CD14-positive monocyte (primary cell): ENCODE data around the gene NAXD. TPM values are rescaled to one million over a fixed set of nuclear protein-coding genes. Genes with fewer than 3 reads are reported as not detected.

Experiments used
- DNase-seq, 3 donors: peaks; one replicate each; pipeline ENCODE4 v3.0.0-alpha.2; 2011 to 2022
- H2AFZ ChIP-seq: 2 replicates; pipeline ENCODE4 v1.6.0; 2012; ENCODE audit warnings: mild to moderate bottlenecking, low read depth, low read length, inconsistent platforms; ENCODE audit not compliant: insufficient read depth, poor library complexity, severe bottlenecking
- H3K27ac ChIP-seq, 2 donors: 1 replicate in 1 of 2; 2 replicates in 1 of 2; pipeline ENCODE4 v1.5.1; 2012 to 2013; ENCODE audit warnings: low read length in 2 of 2, control low read depth in 1 of 2, inconsistent platforms in 1 of 2, low read depth in 1 of 2, mild to moderate bottlenecking in 1 of 2
- H3K27me3 ChIP-seq, 2 donors: one replicate each; pipeline versions ENCODE4 v1.6.0 to v1.6.1; 2011 to 2013; ENCODE audit warnings: low read length in 2 of 2; ENCODE audit not compliant: control insufficient read depth in 2 of 2, insufficient read depth in 2 of 2
- H3K36me3 ChIP-seq, 2 donors: replicated peaks in 1 of 2; 1 replicate in 1 of 2; 2 replicates in 1 of 2; pipeline versions ENCODE4 v1.5.1 to v1.6.1; 2012 to 2013; ENCODE audit warnings: low read length in 2 of 2, control low read depth in 1 of 2, inconsistent platforms in 1 of 2, mild to moderate bottlenecking in 1 of 2; ENCODE audit not compliant: insufficient read depth in 2 of 2, control insufficient read depth in 1 of 2
- H3K4me1 ChIP-seq, 2 donors: 1 replicate in 1 of 2; 2 replicates in 1 of 2; pipeline versions ENCODE4 v1.5.1 to v1.6.1; 2012 to 2013; ENCODE audit warnings: low read length in 2 of 2, control low read depth in 1 of 2, inconsistent platforms in 1 of 2, mild to moderate bottlenecking in 1 of 2, moderate library complexity in 1 of 2; ENCODE audit not compliant: insufficient read depth in 2 of 2, control insufficient read depth in 1 of 2
- H3K4me2 ChIP-seq: replicated peaks from 2 replicates; pipeline ENCODE3; 2012; ENCODE audit warnings: low read length, moderate library complexity, mild to moderate bottlenecking; ENCODE audit not compliant: poor library complexity, severe bottlenecking; ENCODE audit errors: extremely low read depth
- H3K4me3 ChIP-seq, 3 experiments: fragments of 200-600 bp in 1 of 3; sonication (generic) in 1 of 3; replicated peaks in 1 of 3; 1 replicate in 2 of 3; 2 replicates in 1 of 3; pipeline ENCODE4 v1.5.1; 2011 to 2013; ENCODE audit warnings: low read length in 3 of 3, mild to moderate bottlenecking in 3 of 3, control low read depth in 2 of 3, low read depth in 2 of 3, inconsistent platforms in 1 of 3, moderate library complexity in 1 of 3
- H3K79me2 ChIP-seq: 2 replicates; pipeline ENCODE4 v1.6.0; 2012; ENCODE audit warnings: mild to moderate bottlenecking, control low read depth, inconsistent platforms, low read length, moderate library complexity; ENCODE audit not compliant: insufficient read depth
- H3K9ac ChIP-seq: 2 replicates; pipeline ENCODE4 v1.6.0; 2017; ENCODE audit warnings: low read length, mild to moderate bottlenecking; ENCODE audit not compliant: insufficient read depth, poor library complexity, severe bottlenecking
- H3K9me3 ChIP-seq, 2 donors: replicated peaks in 1 of 2; 1 replicate in 1 of 2; 2 replicates in 1 of 2; pipeline versions ENCODE4 v1.5.1 to v1.6.1; 2012 to 2013; ENCODE audit warnings: low read length in 2 of 2, control low read depth in 1 of 2; ENCODE audit not compliant: control insufficient read depth in 1 of 2, insufficient read depth in 1 of 2
- H4K20me1 ChIP-seq: 2 replicates; pipeline ENCODE4 v1.6.0; 2012; ENCODE audit warnings: mild to moderate bottlenecking, low read length, control low read depth, moderate library complexity; ENCODE audit not compliant: insufficient read depth
- H3K27ac Mint-ChIP-seq, 7 donors: one replicate each; pipeline ENCODE4 v1.8.0; 2020; ENCODE audit warnings: mild to moderate bottlenecking in 7 of 7, mixed read lengths in 7 of 7, moderate library complexity in 6 of 7, inconsistent platforms in 2 of 7
- H3K27me3 Mint-ChIP-seq, 3 donors: one replicate each; pipeline ENCODE4 v1.8.0; 2021 to 2022; ENCODE audit warnings: low read depth in 3 of 3, mild to moderate bottlenecking in 3 of 3, mixed read lengths in 3 of 3, moderate library complexity in 3 of 3, inconsistent platforms in 1 of 3
- H3K36me3 Mint-ChIP-seq, 2 donors: one replicate each; pipeline ENCODE4 v1.8.0; 2020; ENCODE audit warnings: mixed read lengths in 2 of 2, inconsistent platforms in 1 of 2, mild to moderate bottlenecking in 1 of 2
- H3K4me1 Mint-ChIP-seq: one replicate; pipeline ENCODE4 v1.8.0; 2020; ENCODE audit warnings: mild to moderate bottlenecking, mixed read lengths
- H3K4me3 Mint-ChIP-seq, 2 donors: one replicate each; pipeline ENCODE4 v1.8.0; 2020; ENCODE audit warnings: mild to moderate bottlenecking in 2 of 2, mixed read lengths in 2 of 2, moderate library complexity in 1 of 2
- H3K9me3 Mint-ChIP-seq, 7 donors: one replicate each; pipeline ENCODE4 v1.8.0; 2020 to 2022; ENCODE audit warnings: mixed read lengths in 7 of 7, mild to moderate bottlenecking in 6 of 7, moderate library complexity in 6 of 7, inconsistent platforms in 2 of 7
- CTCF ChIP-seq: fragments of 200-600 bp; IDR thresholded peaks from one replicate; pipeline ENCODE4 v1.8.0; 2022; ENCODE audit warnings: antibody characterized with exemption, mild to moderate bottlenecking
- WGBS: methylation state at CpG from one replicate; pipeline ENCODE4 v1.1.5; 2013; ENCODE audit warnings: missing lambda C conversion rate; ENCODE audit not compliant: insufficient coverage; 5-methylcytosine and 5-hydroxymethylcytosine counted together
- intact Hi-C, 2 donors: fragments of 100-400 bp; cut with micrococcal nuclease; formaldehyde crosslinking; loops; one replicate each; pipeline versions ENCODE4 v1.15.0 to v1.15.1; 2023
- polyA plus RNA-seq, 3 donors: library from polyadenylated mRNA; depleted of rRNA in 1 of 3; unstranded in 2 of 3; stranded (reverse) in 1 of 3; fragments of 300-500 nt in 2 of 3; fragments of >200 nt in 1 of 3; fragmentation: Illumina TruSeq in 2 of 3; gene quantifications; 1 replicate in 2 of 3; 2 replicates in 1 of 3; pipeline ENCODE4 v1.2.3, GENCODE V29; 2012 to 2021

Gene NAXD
- polyA plus RNA-seq, 3 donors, result 7.4 to 22.8 (median 8.5) TPM

DNA sequence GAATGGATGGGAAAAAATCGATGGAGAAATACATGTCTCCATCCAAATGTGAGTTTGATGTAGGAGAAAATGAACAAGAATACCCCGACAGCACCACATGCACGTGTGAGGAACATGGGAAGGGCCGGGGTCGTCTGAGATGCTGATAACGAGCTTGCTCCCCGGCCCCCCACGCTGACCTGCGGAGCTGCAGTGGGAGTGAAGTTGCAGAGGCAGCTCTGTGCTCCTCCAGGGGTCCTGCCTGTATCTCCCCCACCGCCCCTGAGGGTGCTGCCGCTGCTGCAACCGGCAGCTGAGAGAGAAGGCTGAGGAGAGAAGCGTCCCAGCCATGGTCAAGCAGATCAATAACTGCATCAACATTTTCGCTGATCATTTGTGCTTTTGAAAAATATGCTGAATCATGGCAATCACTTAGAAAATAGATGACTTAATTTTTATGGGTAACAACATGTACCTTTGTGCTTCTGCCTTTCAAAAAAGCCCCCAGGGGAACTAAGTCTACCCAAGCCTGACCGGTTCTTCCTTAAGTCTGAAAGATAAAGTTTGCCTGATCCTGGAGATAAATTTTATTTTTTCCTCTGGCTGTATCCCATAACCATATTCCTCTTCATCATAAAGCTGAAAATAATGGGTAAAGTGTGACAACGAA lies 18.2 kb upstream of the NAXD start:
- Mint-ChIP-seq H3K9me3 (peaks cover 0 to 2% (median 0%) of the 10 kb centered on the region in 7 donors), H3K27me3 (peaks cover 3 to 8% (median 5%) of the 10 kb centered on the region in 3 donors), H3K27ac (no peak overlapping the region), H3K4me1 (no peaks in the 10 kb centered on the region), H3K36me3 (no peaks in the 10 kb centered on the region), H3K4me3 (peak overlapping the region in 1 of 2 donors; percentile 30)
- intact Hi-C loops, result loop anchor here (5.0 to 10.0 kb wide), 2 partner anchors 625 to 628 kb away; no protein-coding TSS in a partner anchor
- Histone ChIP-seq H3K27ac (no peak overlapping the region), H3K9me3 (no peaks in the 10 kb centered on the region), H3K36me3 (no peaks in the 10 kb centered on the region), H3K4me1 (no peaks in the 10 kb centered on the region), H3K79me2 (no peaks in the 10 kb centered on the region), H4K20me1 (no peaks in the 10 kb centered on the region), H3K4me3 (no peak overlapping the region), H3K4me2 (no peak overlapping the region), H2AFZ (no peak overlapping the region), H3K9ac (no peak overlapping the region), H3K27me3 (no peaks in the 10 kb centered on the region)
- 90% methylated on average over 10 of the region's 16 CpGs for WGBS
- TF ChIP-seq CTCF, result no peak
- no peak for DNase-seq

DNA sequence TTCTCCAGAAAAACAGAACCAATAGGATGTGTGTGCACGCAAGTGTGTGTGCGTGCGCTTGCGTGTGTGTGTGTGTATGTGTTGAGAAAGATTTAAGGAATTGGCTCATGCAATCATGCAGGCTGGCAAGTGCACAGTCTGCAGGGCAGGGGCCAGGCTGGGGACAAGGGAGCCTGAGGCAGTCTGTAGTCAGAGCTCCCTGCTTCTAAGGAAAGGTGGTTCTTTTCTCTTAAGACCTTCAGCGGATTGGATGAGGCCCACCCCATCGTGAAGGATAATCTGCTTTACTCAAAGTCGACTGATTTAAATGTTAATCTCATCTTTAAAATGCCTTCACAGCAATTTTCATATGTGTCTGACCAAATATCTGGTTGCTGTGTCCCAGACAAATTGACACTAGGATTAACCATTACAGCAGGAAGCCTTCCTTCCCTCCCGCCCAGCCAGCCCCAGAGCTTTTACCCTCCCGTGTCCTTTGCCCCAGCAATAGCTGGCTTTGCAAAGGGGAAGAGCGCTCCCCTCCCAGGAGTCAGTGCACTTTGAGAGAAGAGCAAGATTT lies 15.0 kb upstream of the NAXD start:
- intact Hi-C loops, result no loop called here
- no peaks in the 10 kb centered on the region for H3K9me3 ChIP-seq
- no peaks in the 10 kb centered on the region for H3K36me3 ChIP-seq
- peaks cover 0 to 2% (median 0%) of the 10 kb centered on the region in 7 donors for H3K9me3 Mint-ChIP-seq
- no peak overlapping the region for H3K4me3 Mint-ChIP-seq
- no peak overlapping the region for H2AFZ ChIP-seq
- no peak overlapping the region for H3K27ac ChIP-seq
- H3K4me3 ChIP-seq, result no peak overlapping the region
- WGBS, result 68% methylated on average over 4 of the region's 10 CpGs
- TF ChIP-seq CTCF, result no peak
- H3K27me3 Mint-ChIP-seq, result peaks cover 8 to 14% (median 9%) of the 10 kb centered on the region in 3 donors
- H3K9ac ChIP-seq, result no peak overlapping the region
- no peaks in the 10 kb centered on the region for H4K20me1 ChIP-seq
- no peak overlapping the region for H3K27ac Mint-ChIP-seq
- no peak for DNase-seq
- H3K4me1 Mint-ChIP-seq, result no peaks in the 10 kb centered on the region
- no peaks in the 10 kb centered on the region for H3K79me2 ChIP-seq
- H3K4me1 ChIP-seq, result no peaks in the 10 kb centered on the region
- H3K4me2 ChIP-seq, result no peak overlapping the region
- no peaks in the 10 kb centered on the region for H3K36me3 Mint-ChIP-seq
- no peaks in the 10 kb centered on the region for H3K27me3 ChIP-seq
